CMK (cell line): Measurements from ENCODE around the gene KLHL40.

Experiments
- DNase-seq: peaks from one replicate; pipeline ENCODE4 v3.0.0-alpha.2; 2010; ENCODE audit warnings: low read depth

Gene KLHL40, protein sequence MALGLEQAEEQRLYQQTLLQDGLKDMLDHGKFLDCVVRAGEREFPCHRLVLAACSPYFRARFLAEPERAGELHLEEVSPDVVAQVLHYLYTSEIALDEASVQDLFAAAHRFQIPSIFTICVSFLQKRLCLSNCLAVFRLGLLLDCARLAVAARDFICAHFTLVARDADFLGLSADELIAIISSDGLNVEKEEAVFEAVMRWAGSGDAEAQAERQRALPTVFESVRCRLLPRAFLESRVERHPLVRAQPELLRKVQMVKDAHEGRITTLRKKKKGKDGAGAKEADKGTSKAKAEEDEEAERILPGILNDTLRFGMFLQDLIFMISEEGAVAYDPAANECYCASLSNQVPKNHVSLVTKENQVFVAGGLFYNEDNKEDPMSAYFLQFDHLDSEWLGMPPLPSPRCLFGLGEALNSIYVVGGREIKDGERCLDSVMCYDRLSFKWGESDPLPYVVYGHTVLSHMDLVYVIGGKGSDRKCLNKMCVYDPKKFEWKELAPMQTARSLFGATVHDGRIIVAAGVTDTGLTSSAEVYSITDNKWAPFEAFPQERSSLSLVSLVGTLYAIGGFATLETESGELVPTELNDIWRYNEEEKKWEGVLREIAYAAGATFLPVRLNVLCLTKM

DNA sequence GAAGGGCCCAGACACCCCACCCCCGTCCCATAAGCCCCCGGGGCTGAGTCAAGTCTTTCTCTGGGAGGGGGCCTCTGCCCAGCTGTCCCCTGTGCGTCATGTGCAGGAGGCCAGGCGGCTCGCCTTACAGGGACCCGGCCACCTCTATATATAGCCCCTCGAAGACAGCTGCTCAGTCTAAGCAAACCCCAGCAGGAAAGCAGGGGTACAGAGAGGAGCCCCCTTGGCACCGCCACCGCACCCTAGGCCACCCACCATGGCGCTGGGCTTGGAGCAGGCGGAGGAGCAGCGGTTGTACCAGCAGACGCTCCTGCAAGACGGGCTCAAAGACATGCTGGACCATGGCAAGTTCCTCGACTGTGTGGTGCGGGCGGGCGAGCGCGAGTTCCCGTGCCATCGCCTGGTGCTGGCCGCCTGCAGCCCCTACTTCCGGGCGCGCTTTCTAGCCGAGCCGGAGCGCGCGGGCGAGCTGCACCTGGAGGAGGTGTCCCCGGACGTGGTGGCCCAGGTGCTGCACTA is at the start of gene KLHL40:
Gene KLHL40 (plus strand): TSS at position 175 of the 519 bp plus-strand sequence. CDS start 82 bp downstream, at position 257.
- no peak for DNase-seq

DNA sequence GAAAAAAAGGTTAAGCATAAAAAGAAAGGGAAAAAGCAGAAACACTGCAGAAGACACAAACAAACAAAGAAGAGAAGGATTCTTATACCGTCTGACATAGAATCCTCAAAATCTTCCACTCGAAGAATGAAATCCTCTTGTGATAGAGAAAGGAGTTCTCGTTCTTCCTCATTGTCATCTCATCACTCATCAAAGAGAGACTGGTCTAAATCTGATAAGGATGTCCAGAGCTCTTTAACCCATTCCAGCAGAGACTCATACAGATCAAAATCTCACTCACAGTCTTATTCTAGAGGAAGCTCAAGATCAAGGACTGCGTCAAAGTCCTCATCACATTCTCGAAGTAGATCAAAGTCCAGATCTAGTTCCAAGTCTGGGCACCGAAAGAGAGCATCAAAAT is 48.3 kb upstream of the KLHL40 start:
- DNase-seq: no peak

DNA sequence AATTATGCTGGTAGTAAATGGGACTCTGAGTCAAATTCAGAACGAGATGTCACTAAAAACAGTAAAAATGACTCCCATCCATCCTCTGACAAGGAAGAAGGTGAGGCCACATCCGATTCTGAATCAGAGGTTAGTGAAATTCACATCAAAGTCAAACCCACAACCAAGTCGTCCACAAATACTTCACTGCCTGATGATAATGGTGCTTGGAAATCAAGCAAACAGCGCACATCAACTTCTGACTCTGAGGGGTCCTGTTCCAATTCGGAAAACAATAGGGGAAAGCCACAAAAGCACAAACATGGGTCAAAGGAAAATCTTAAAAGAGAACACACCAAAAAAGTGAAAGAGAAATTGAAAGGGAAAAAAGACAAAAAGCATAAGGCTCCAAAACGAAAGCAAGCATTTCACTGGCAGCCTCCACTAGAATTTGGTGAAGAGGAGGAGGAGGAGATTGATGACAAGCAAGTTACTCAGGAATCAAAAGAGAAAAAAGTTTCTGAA is 46.9 kb upstream of the KLHL40 start:
- DNase-seq: no peak

- no peak for DNase-seq
These were observed 46.1 kb upstream of the KLHL40 start for GRCh38 chr3:42639192-42639591.

DNA sequence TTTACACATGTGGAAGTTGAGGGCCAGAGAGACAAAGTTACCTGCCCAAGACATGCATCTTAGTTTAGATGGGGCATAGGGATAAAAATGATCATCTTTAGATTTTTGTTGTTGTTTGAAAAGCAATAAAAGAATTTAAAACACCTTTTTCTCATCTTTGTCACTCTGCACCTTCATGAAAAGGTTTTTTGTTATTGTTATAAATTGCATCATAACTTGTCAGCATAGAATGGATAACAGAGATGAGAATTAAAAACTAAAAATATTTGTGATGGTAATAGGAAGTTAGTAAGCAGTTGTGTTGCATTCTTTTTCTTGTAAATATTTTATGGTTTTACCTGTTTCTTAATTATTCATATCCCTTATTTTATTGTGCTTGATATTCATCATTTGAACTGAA is 45.2 kb upstream of the KLHL40 start:
- DNase-seq: no peak

DNA sequence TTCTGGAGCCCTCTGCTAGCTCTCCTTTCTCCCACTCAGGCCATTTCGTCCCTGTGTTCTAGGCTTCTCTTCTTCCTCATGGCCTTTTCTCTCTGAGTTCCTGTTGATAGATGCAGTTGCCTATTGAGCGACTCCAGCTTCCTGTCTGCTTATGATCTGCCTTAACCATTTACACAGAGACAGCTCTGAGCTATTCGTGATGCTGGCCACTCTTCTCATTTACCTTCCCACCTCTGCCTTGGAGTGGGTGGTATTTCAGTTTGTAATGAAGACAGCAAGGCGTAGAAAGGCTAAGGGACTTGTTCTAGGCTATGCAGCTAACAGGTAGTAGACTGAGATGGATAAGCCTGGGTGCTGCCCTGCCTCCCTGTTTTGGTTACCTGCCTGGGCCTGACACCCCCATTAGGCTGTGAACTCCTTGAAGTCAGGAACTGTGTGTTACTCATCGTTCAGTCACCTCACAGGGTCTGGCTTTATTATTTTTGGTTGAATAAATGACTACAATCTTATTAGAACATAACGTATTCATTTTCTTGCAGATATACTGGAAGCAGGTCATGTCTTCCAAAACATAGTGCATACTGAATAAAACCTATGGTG is 44.5 kb upstream of the KLHL40 start:
- no peak for DNase-seq

DNA sequence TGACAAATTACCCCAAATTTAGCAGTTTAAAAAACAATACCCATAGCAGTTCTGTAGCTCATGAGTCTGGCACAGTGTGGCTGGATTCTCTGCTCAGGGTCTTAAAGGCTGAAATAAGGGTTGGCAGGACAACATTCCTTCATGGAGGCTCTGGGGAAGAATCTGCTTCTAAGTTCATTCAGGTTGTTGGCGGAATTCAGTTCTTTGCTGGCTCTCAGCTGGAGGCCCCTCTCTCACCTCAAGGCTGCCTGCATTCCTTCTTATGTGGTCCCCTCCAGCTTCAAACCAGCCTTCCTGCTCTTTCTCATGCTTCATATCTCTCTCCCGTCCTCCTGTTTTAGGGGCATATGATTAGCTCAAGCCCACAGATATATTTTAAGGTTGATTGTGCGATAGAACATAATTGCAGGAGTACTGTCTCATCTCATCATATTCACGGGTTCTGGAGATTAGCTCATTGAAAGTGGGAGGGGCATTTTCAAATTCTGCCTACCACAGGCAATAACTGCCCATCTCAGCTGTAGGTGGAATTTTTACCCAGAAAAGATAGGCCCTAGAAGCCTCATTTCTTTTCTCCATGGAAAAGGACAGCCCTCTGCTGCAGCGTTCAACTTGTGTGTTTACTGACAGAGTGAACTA is 37.4 kb upstream of the KLHL40 start:
- DNase-seq: no peak

DNA sequence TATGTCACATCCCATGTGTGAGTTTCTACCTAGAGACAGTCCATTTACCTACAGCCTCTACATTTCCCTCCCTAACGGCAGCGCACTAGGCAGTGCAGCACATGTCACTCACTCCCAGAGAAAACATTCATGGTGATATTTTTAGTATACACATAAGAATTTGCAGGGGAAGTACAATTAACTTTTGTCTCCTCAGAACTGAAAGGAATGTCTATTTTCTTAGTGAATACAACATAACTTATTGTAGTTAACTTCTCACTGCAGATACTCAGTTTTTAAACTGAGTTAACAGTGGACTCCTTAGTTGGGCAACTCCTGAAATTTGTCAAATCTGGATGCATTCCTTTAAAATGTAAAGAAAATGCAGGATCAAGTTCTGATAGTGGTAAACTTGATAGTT is 36.3 kb upstream of the KLHL40 start:
- no peak for DNase-seq

- DNase-seq: no peak
These were observed 35.6 kb upstream of the KLHL40 start for GRCh38 chr3:42649783-42650182.

- no peak for DNase-seq
These were observed 33.9 kb upstream of the KLHL40 start for GRCh38 chr3:42651248-42652091.

- DNase-seq: no peak
These were observed 33.1 kb upstream of the KLHL40 start for GRCh38 chr3:42652251-42652610.

GRCh38 chr3:42652611-42653302 is 32.6 kb upstream of the KLHL40 start:
- DNase-seq: peak; percentile 66

- no peak for DNase-seq
These were observed 32.1 kb upstream of the KLHL40 start for GRCh38 chr3:42653303-42653559.

GRCh38 chr3:42653560-42654330 is 31.6 kb upstream of the KLHL40 start, which contains the start of gene ZBTB47:
TSS of gene ZBTB47 (plus strand) at chr3:42653697. CDS start at chr3:42658356, 4,659 bp downstream.
- DNase-seq: no peak

GRCh38 chr3:42654331-42655201 is 30.8 kb upstream of the KLHL40 start:
- DNase-seq: no peak

DNA sequence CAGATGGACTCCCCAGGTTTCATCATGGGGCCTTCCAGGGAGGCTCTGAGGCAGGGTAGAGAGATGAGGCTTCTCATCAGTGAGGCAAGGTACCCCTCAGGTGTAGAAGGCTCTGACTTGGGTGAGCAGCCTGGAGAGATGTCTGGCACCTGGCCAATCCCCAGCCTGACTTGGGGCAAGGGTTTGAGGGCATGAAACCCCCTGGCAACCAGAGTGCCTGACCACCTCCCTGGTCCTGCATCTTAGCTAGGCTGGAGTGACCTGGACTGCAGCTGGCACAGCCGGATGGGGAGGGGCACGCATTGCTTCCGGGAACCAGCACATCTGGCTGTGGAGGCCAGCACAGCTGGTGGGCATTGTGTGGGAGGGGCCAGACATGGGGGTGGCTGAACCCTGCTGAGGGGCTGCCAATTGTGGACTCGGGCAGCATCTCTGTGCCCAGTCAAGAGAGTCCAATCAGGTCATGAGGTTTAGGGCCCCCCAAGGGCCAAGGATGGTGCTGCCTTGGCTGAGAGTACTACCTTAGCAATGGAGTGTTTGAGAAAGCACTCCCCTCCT is 29.9 kb upstream of the KLHL40 start:
- no peak for DNase-seq

DNA sequence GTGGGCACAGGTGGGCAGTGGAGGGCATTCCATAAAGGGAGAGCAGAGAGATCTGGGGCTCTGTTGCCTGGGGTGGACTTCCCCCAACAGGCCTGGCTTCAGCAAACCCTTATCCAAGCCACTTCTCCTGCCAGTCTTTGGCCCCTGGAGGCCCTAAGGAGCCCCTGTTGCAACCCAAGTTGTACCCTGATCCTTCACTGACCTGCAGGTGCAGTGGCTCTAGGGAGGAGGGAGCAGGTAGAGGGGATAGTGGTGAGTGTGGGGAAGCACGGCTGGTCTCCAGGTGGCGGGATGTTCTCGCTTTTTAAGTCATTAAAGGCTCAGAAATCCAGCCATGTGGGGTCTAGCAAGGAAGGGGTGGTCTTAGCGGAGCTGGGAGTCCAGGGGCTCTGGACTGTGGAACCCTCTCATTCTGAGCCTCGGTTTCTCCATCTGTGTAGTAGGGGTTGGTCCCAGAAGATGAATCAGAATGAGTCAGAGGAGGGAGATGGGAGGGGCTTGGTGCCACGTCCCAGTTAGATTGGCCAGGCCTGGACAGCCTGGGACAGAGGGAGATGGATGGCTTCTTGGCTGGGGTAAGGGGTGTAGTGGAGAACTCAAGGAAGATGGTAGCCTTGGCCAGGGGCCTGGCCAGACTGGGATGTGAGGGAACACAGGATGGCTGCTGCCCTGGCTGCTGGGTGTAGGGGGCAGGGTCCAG is 29.2 kb upstream of the KLHL40 start:
- DNase-seq: no peak
